DMS53 (cell line): Measurements from ENCODE around the gene ORC3.
"Not testable (repeated sequence)": the region's sequence is repeated elsewhere in the genome, so short reads cannot be mapped to it uniquely, and the experiment has no call there.

Experiments used
- DNase-seq: peaks from one replicate; lab custom pipeline; 2025; lab: John Stamatoyannopoulos, UW

The ORC3 gene

GRCh38 chr6:87600576-87600975 is 10.6 kb downstream of the ORC3 start:
- DNase-seq, result no peak

- DNase-seq, result no peak
Observed at GRCh38 chr6:87606199-87606598, 16.3 kb downstream of the ORC3 start.

- no peak for DNase-seq
Observed at GRCh38 chr6:87608802-87609201, 18.9 kb downstream of the ORC3 start.

- DNase-seq, result not testable (repeated sequence)
Observed at GRCh38 chr6:87613018-87613417, 23.1 kb downstream of the ORC3 start.

- DNase-seq, result no peak
Observed at GRCh38 chr6:87617405-87617804, 27.5 kb downstream of the ORC3 start.

GRCh38 chr6:87618531-87618930 is 28.6 kb downstream of the ORC3 start:
- DNase-seq, result no peak

GRCh38 chr6:87623248-87623647 is 33.3 kb downstream of the ORC3 start:
- no peak for DNase-seq

- no peak for DNase-seq
Observed at GRCh38 chr6:87628424-87628823, 38.5 kb downstream of the ORC3 start.

- DNase-seq, result no peak
Observed at GRCh38 chr6:87628881-87629280, 38.9 kb downstream of the ORC3 start.

GRCh38 chr6:87630746-87631145 is 40.8 kb downstream of the ORC3 start:
- no peak for DNase-seq

- DNase-seq, result no peak
Observed at GRCh38 chr6:87633851-87634250, 43.9 kb downstream of the ORC3 start.

- DNase-seq, result no peak
Observed at GRCh38 chr6:87636315-87636714, 46.4 kb downstream of the ORC3 start.

GRCh38 chr6:87637106-87637505 is 47.2 kb downstream of the ORC3 start:
- no peak for DNase-seq

GRCh38 chr6:87639373-87639772 is 49.4 kb downstream of the ORC3 start:
- no peak for DNase-seq

GRCh38 chr6:87641065-87641692 is 51.2 kb downstream of the ORC3 start:
- DNase-seq, result no peak

GRCh38 chr6:87645080-87645479 is 55.1 kb downstream of the ORC3 start:
- DNase-seq, result no peak

GRCh38 chr6:87653074-87653962 is 63.4 kb downstream of the ORC3 start:
- no peak for DNase-seq

GRCh38 chr6:87654122-87654521 is 64.2 kb downstream of the ORC3 start:
- no peak for DNase-seq

- no peak for DNase-seq
Observed at GRCh38 chr6:87654875-87655454, 65.0 kb downstream of the ORC3 start.

- no peak for DNase-seq
Observed at GRCh38 chr6:87655824-87656223, 65.9 kb downstream of the ORC3 start.

- DNase-seq, result no peak
Observed at GRCh38 chr6:87656857-87657256, 66.9 kb downstream of the ORC3 start.

GRCh38 chr6:87658516-87658915 is 68.6 kb downstream of the ORC3 start:
- no peak for DNase-seq

- no peak for DNase-seq
Observed at GRCh38 chr6:87660226-87660911, 70.4 kb downstream of the ORC3 start.
